ENCODE data around the gene PTTG2.

DNA sequence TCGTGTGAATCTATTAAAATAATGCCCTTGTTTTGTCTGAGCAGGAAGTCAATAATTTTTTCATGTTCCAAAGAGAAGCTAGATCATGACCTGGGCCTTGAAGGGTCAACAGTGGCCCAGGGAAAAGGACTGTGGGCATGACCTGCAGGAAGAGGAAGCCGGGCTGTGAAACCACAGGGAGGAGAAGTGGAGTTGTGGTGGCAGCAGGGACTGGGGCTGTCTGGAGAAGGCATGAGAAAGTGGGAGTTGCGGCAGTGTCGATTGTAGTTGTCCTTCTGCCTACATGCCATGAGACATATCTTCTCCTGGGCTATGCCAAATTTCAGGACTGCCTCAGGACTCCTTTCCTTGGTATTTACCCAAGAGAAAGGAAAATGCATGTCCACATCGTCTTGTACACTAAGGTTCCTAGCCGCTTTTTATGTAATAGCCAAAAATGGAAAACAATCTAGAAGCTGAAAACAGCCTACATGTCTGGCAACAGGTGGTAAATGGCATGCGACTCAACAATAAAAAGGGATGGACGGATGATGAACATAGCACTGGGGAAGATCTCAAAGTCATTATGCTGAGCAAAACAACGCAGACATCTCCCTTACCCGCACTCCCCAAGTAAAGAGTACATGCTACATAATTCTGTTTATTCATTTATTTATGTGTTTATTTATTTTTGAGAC is 13.6 kb upstream of the PTTG2 start:
- TF ChIP-seq POLR2A (IDR thresholded peaks at IDR 0.05), result no peak
- TF ChIP-seq, protein P1, sequence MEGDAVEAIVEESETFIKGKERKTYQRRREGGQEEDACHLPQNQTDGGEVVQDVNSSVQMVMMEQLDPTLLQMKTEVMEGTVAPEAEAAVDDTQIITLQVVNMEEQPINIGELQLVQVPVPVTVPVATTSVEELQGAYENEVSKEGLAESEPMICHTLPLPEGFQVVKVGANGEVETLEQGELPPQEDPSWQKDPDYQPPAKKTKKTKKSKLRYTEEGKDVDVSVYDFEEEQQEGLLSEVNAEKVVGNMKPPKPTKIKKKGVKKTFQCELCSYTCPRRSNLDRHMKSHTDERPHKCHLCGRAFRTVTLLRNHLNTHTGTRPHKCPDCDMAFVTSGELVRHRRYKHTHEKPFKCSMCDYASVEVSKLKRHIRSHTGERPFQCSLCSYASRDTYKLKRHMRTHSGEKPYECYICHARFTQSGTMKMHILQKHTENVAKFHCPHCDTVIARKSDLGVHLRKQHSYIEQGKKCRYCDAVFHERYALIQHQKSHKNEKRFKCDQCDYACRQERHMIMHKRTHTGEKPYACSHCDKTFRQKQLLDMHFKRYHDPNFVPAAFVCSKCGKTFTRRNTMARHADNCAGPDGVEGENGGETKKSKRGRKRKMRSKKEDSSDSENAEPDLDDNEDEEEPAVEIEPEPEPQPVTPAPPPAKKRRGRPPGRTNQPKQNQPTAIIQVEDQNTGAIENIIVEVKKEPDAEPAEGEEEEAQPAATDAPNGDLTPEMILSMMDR (IDR thresholded peaks at IDR 0.05), result no peak

All from body of pancreas (tissue), 4 donors.